ENCODE data around the gene KBTBD7.

- no peak for TF ChIP-seq CTCF (IDR thresholded peaks at IDR 0.05; ENCODE audit: control extremely low read depth in 1 of 3, insufficient read depth in 1 of 3, low read depth in 1 of 3, low read length in 3 of 3)
- TF ChIP-seq POLR2A (IDR thresholded peaks at IDR 0.05; ENCODE audit: control extremely low read depth in 1 of 2, low read depth in 2 of 2, low read length in 2 of 2): no peak
- TF ChIP-seq GABPA (IDR thresholded peaks at IDR 0.05; ENCODE audit: borderline replicate concordance, insufficient read depth, low read length): no peak
- no peak for TF ChIP-seq CHD1 (IDR thresholded peaks at IDR 0.05; ENCODE audit: low read depth, low read length)
- no peak for TF ChIP-seq EZH2 (IDR thresholded peaks at IDR 0.05; ENCODE audit: low read depth, low read length, severe bottlenecking)
- TF ChIP-seq RBBP5 (IDR thresholded peaks at IDR 0.05; ENCODE audit: borderline replicate concordance, low read depth, low read length): no peak
- TF ChIP-seq POLR2AphosphoS5 (IDR thresholded peaks at IDR 0.05; ENCODE audit: low read depth, low read length): no peak
- TF ChIP-seq CREB1 (IDR thresholded peaks at IDR 0.05): no peak
- TF ChIP-seq, protein P1, sequence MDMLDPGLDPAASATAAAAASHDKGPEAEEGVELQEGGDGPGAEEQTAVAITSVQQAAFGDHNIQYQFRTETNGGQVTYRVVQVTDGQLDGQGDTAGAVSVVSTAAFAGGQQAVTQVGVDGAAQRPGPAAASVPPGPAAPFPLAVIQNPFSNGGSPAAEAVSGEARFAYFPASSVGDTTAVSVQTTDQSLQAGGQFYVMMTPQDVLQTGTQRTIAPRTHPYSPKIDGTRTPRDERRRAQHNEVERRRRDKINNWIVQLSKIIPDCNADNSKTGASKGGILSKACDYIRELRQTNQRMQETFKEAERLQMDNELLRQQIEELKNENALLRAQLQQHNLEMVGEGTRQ (IDR thresholded peaks at IDR 0.05; ENCODE audit: low read length): no peak
- TF ChIP-seq TEAD4 (IDR thresholded peaks at IDR 0.05; ENCODE audit: low read depth, low read length): no peak
- TF ChIP-seq RAD21 (IDR thresholded peaks at IDR 0.05 in 1 of 2, conservative IDR thresholded peaks at IDR 0.05 in 1 of 2; ENCODE audit: low read depth in 2 of 2, low read length in 2 of 2): no peak
Observed at GRCh38 chr13:41159174-41159573, 35.2 kb downstream of the KBTBD7 start.
